ENCODE data around the gene MSRB3. TPM values are rescaled to one million over a fixed set of nuclear protein-coding genes. Genes with fewer than 3 reads are reported as not detected.
A peak's percentile ranks its signal among the peaks of the same experiment; 100 is the strongest.

MSRB3 gene
- polyA plus RNA-seq, 1 of the 3 experiments (the other 2 are of a cell fraction): 24.3 TPM

GRCh38 chr12:65490250-65490649 is 211.8 kb downstream of the MSRB3 start:
- Histone ChIP-seq H3F3A (replicated peaks; ENCODE audit: insufficient read depth) (no peaks in the 10 kb centered on the region), H3K9me2 (no peaks in the 10 kb centered on the region), H3K4me2 (no peak overlapping the region), H3K27me3 (ENCODE audit: insufficient read depth) (no peaks in the 10 kb centered on the region), H2AFZ (ENCODE audit: low read depth) (no peak overlapping the region), H3K9ac (no peak overlapping the region), H3K9me3 (no peaks in the 10 kb centered on the region), H3K27ac (ENCODE audit: low read depth in 2 of 2, low read length in 1 of 2) (0 out of 4 replicates have a peak overlapping the region, but pooled peaks of 1 of the 2 experiments have one; percentile 18), H3K79me2 (ENCODE audit: insufficient read depth) (no peaks in the 10 kb centered on the region), H3K4me1 (ENCODE audit: control insufficient read depth in 1 of 2, insufficient read depth in 2 of 2, low read depth in 1 of 2, low read length in 1 of 2) (peaks cover 0 to 7% of the 10 kb centered on the region in 2 experiments; a peak in 2 of 4 replicates), H3K4me3 (ENCODE audit: low read depth in 2 of 2, low read length in 1 of 2) (no peak overlapping the region), H4K20me1 (ENCODE audit: insufficient read depth) (no peaks in the 10 kb centered on the region), H3K36me3 (replicated peaks in 1 of 2; ENCODE audit: control insufficient read depth in 1 of 2, insufficient read depth in 2 of 2, low read length in 1 of 2) (peaks cover 0 to 9% of the 10 kb centered on the region in 2 experiments)
- TF ChIP-seq, protein P1, sequence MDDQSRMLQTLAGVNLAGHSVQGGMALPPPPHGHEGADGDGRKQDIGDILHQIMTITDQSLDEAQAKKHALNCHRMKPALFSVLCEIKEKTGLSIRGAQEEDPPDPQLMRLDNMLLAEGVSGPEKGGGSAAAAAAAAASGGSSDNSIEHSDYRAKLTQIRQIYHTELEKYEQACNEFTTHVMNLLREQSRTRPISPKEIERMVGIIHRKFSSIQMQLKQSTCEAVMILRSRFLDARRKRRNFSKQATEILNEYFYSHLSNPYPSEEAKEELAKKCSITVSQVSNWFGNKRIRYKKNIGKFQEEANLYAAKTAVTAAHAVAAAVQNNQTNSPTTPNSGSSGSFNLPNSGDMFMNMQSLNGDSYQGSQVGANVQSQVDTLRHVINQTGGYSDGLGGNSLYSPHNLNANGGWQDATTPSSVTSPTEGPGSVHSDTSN (IDR thresholded peaks at IDR 0.05): no peak
- TF ChIP-seq, protein P2, sequence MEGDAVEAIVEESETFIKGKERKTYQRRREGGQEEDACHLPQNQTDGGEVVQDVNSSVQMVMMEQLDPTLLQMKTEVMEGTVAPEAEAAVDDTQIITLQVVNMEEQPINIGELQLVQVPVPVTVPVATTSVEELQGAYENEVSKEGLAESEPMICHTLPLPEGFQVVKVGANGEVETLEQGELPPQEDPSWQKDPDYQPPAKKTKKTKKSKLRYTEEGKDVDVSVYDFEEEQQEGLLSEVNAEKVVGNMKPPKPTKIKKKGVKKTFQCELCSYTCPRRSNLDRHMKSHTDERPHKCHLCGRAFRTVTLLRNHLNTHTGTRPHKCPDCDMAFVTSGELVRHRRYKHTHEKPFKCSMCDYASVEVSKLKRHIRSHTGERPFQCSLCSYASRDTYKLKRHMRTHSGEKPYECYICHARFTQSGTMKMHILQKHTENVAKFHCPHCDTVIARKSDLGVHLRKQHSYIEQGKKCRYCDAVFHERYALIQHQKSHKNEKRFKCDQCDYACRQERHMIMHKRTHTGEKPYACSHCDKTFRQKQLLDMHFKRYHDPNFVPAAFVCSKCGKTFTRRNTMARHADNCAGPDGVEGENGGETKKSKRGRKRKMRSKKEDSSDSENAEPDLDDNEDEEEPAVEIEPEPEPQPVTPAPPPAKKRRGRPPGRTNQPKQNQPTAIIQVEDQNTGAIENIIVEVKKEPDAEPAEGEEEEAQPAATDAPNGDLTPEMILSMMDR (IDR thresholded peaks at IDR 0.05): no peak
- 0 out of 2 replicates have a peak, but pooled peaks have one; percentile 2 for TF ChIP-seq JUND (IDR thresholded peaks at IDR 0.05)
- ChIA-PET POLR2A (no interaction called here), CTCF (no interaction called here)
- DNase-seq: no peak

GRCh38 chr12:65492998-65493912 is 214.8 kb downstream of the MSRB3 start:
- Histone ChIP-seq H3K4me2 (no peak overlapping the region), H3K4me1 (ENCODE audit: control insufficient read depth in 1 of 2, insufficient read depth in 2 of 2, low read depth in 1 of 2, low read length in 1 of 2) (peaks cover 0 to 9% of the 10 kb centered on the region in 2 experiments; a peak in 2 of 4 replicates), H3K9me2 (no peaks in the 10 kb centered on the region), H3K9ac (no peak overlapping the region), H3K4me3 (ENCODE audit: low read depth in 2 of 2, low read length in 1 of 2) (no peak overlapping the region), H3K27me3 (ENCODE audit: insufficient read depth) (no peaks in the 10 kb centered on the region), H2AFZ (ENCODE audit: low read depth) (no peak overlapping the region), H3K36me3 (replicated peaks in 1 of 2; ENCODE audit: control insufficient read depth in 1 of 2, insufficient read depth in 2 of 2, low read length in 1 of 2) (peaks cover 0 to 9% of the 10 kb centered on the region in 2 experiments), H4K20me1 (ENCODE audit: insufficient read depth) (no peaks in the 10 kb centered on the region), H3F3A (replicated peaks; ENCODE audit: insufficient read depth) (no peaks in the 10 kb centered on the region), H3K9me3 (no peaks in the 10 kb centered on the region), H3K79me2 (ENCODE audit: insufficient read depth) (no peaks in the 10 kb centered on the region), H3K27ac (ENCODE audit: low read depth in 2 of 2, low read length in 1 of 2) (no peak overlapping the region)
- DNase-seq: no peak
- WGBS (ENCODE audit: low lambda C conversion rate): 85% methylated on average over 1 of the region's 1 CpG
- ChIA-PET CTCF (no interaction called here), POLR2A (no interaction called here)
- TF ChIP-seq CHD2 (IDR thresholded peaks at IDR 0.05; ENCODE audit: low read length, partially characterized antibody): no peak
- TF ChIP-seq, protein P3, sequence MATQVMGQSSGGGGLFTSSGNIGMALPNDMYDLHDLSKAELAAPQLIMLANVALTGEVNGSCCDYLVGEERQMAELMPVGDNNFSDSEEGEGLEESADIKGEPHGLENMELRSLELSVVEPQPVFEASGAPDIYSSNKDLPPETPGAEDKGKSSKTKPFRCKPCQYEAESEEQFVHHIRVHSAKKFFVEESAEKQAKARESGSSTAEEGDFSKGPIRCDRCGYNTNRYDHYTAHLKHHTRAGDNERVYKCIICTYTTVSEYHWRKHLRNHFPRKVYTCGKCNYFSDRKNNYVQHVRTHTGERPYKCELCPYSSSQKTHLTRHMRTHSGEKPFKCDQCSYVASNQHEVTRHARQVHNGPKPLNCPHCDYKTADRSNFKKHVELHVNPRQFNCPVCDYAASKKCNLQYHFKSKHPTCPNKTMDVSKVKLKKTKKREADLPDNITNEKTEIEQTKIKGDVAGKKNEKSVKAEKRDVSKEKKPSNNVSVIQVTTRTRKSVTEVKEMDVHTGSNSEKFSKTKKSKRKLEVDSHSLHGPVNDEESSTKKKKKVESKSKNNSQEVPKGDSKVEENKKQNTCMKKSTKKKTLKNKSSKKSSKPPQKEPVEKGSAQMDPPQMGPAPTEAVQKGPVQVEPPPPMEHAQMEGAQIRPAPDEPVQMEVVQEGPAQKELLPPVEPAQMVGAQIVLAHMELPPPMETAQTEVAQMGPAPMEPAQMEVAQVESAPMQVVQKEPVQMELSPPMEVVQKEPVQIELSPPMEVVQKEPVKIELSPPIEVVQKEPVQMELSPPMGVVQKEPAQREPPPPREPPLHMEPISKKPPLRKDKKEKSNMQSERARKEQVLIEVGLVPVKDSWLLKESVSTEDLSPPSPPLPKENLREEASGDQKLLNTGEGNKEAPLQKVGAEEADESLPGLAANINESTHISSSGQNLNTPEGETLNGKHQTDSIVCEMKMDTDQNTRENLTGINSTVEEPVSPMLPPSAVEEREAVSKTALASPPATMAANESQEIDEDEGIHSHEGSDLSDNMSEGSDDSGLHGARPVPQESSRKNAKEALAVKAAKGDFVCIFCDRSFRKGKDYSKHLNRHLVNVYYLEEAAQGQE (IDR thresholded peaks at IDR 0.05; ENCODE audit: low read depth, low read length): no peak
